G401 (cell line): ENCODE measurements around the gene GFRA3. TPM values are rescaled to one million over a fixed set of nuclear protein-coding genes. Genes with fewer than 3 reads are reported as not detected.
"Not testable (repeated sequence)": the region's sequence is repeated elsewhere in the genome, so short reads cannot be mapped to it uniquely, and the experiment has no call there.

ENCODE experiments used
- DNase-seq: peaks from one replicate; pipeline ENCODE4 v3.0.0-alpha.2; 2015; ENCODE audit warnings: low spot score
- in situ Hi-C: cut with HindIII; loops from 2 replicates; pipeline ENCODE4 v1.10.0; 2016; ENCODE audit warnings: low sequenced_read_pairs, mixed read lengths
- total RNA-seq: library from RNA; depleted of rRNA; stranded (reverse); fragments of >200 nt; shearing (Covaris generic); gene quantifications from 2 replicates; pipeline ENCODE4 v1.2.3, GENCODE V29; 2014

Gene GFRA3
- total RNA-seq, 1 experiment from 2014 or later, result not detected

DNA sequence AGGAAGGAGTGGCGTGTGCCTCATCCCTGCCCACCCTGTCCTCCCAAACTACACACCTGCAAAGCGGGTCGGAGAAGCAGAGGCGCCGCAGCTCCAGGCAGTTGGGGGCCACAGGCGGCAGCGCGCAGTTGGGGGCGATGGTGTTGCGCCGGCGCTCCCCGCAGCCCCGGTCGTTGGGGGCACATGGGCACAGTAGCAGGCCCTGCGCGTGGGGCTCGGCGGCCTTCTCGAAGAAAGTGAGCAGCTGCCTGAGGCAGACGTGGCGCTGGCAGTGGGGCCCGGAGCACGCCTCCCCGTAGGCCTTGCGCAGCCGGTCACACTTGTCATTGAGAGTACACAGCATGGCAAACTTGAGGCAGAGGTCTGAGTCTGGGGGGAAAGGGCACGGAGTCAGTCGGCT lies 16.8 kb downstream of the GFRA3 start:
- in situ Hi-C loops, result no loop called here
- no peak for DNase-seq

DNA sequence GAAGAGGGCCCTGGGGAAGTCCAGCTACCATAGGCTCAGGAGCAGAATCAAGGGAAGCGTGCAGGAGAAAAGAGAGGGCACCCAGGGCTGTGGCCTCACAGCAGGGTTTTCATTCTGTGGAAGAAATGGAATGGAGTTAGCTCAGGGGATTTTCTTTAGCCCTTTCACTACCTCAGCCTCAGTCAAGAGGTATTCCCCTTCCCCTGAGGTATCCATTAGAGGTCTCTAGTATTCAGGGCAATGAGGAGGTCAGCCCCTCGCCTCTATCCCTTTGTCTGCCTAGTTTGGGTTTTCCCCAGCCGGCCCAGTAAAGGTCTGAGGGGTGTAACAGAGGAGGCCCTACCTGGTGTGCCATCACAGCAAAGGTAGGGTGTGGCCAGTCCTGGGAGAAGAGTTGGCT lies 21.5 kb downstream of the GFRA3 start:
- in situ Hi-C loops, result no loop called here
- no peak for DNase-seq

DNA sequence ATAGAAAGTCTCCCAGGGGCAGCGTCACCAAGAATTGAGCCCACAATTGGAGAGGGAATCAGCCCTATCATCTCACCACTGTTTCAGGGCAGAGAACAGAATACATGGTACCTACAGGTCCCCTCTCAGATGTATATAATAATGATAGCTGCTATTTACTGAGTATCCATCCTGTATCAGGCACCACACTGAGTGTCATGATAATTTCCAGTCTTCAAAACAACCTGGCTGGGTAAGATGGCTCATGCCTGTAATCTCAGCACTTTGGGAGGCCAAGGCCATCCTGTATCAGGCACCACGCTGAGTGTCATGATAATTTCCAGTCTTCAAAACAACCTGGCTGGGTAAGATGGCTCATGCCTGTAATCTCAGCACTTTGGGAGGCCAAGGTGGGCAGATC lies 26.6 kb downstream of the GFRA3 start:
- in situ Hi-C loops, DNase-seq: not testable (repeated sequence)

DNA sequence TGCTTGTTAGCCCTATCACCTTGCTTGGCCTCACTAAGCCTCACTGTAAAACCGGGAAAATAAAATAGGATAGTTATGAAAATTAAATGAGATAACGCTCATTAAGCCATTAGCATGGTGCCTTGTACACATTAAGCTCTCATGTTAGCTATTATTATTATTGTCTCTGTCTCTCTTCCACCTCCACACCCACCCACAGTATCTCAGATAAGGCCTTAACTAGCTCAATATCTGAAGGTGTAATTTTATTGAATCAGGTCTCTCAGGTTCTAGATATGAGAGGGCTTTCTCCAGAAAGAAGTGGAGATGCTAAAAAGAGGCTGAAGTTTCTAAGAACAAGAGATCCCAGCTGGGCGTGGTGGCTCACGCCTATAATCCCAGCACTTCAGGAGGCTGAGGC lies 27.6 kb downstream of the GFRA3 start:
- in situ Hi-C loops, result no loop called here
- DNase-seq, result no peak

GRCh38 chr5:138246334-138246733 lies 28.1 kb downstream of the GFRA3 start:
- in situ Hi-C loops, result no loop called here
- DNase-seq, result no peak

- in situ Hi-C loops, result no loop called here
- DNase-seq, result no peak
These were observed 28.7 kb downstream of the GFRA3 start for GRCh38 chr5:138245717-138246116.

- in situ Hi-C loops, result no loop called here
- DNase-seq, result no peak
These were observed 30.6 kb downstream of the GFRA3 start for GRCh38 chr5:138243794-138244193.

DNA sequence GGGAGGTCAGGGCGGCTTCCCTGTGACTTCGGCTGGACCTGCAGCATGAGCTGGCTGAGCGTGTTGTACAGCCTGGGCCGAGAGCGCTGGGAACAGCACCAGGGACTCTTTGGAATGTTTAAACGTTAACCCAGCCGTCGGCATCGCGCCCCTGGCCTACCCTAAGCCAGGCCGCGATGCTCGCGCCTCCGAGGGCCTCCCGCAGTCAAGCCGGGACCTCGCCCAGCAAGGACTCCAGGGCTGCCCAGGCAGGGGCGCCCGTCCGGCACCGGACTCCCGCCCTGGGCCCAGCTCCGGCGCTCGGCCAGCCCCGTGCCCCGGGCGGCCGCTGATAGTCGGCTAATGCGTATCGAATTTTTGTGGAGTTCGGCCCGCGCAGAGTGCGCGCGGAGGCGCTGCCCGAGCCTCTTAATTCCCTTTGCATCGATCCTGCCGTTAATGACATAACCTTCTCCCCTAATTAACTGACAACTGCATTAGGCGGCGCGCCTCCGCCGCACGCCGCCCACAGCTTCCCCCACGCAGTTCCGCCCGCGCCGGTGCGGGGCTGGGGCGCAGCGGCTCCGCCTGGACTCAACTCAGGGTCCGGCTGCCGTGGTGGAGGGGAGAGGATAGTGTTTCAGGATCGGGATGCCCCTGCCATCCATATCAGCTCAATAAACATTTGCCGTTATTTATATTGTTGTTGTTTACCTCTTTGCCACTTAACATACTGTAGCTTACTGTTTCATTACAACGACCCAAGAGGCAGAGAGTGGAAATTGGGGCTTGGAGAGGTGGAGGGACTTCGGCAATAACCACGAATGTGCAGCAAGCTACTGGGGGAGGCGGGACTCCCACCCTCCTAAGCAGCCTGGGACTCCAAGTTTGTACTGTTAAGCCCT lies 32.5 kb downstream of the GFRA3 start:
- DNase-seq, result peak; percentile 55
- in situ Hi-C loops, result no loop called here

GRCh38 chr5:138240650-138241385 lies 33.6 kb downstream of the GFRA3 start:
- DNase-seq, result no peak
- in situ Hi-C loops, result no loop called here

DNA sequence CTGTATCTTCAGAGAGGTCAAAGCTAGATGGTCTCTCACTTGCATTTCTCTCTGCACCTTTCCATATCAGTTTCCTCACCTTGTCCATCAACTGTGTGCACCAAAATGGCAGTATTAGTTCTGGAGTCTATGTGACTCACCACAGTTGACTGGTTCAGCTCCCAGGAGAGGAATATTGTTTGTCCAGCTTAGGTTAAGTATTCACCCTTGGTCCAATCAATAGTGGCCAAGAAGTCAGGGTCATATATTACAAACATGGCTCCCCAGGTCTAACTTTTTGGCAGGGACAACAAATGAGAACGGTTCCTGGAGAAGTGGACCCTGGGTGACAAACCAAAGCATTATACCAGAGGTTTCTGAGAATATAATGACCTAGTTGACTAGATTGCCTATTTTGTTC lies 36.4 kb downstream of the GFRA3 start:
- in situ Hi-C loops, result no loop called here
- DNase-seq, result no peak

GRCh38 chr5:138234651-138235050 lies 39.8 kb downstream of the GFRA3 start:
- no peak for DNase-seq
- in situ Hi-C loops, result no loop called here

DNA sequence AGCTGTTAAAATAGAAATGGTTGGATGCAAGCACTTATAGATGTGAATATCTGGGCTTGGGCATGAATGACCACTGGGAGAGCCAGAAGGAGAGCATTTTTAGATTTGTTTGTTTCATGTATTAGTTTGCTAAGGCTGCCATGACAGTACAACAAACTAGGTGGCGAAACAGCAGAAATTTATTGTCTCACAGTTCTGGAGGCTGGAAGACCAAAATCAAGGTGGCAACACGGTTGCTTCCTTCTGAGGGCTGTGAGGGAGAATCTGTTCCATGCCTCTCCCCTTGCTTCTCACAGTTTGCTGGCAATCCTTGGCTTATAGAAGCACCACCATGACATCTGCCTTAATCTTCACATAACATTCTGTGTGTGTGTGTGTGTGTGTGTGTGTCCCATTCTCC lies 41.1 kb downstream of the GFRA3 start:
- in situ Hi-C loops, result no loop called here
- DNase-seq, result no peak

DNA sequence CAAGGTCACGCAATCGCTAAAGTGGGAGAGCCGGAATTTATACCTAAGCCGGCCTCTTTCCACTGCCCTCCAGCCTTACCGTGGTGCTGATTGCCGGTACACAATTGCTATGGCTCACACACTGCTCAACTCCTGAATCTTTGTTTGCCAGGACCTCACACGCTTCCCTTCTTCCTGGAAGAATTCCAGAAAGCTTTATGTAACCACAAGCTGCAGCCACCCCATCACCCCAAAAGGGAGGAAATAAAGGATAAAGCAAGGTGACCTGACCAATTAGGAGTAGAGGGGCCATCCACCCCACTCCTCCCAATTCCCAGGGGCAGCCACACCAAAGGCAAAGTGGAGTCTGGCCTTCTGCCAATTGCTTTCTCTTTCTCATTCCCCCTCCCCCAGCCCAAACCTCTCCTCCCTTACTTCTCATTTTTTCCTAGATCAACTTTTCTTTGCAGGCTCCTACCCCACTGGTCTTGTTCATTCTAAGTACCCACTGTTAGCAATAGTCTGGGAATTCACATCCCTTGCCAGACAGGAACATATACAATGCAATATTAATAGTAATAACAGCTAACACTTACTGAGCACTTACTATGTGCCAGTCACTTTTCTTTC lies 43.3 kb downstream of the GFRA3 start:
- DNase-seq, result no peak

GRCh38 chr5:138230261-138230660 lies 44.2 kb downstream of the GFRA3 start:
- DNase-seq, result no peak
- in situ Hi-C loops, result no loop called here

More for the DNA sequence above, 43.3 kb downstream of the GFRA3 start:
- in situ Hi-C loops, result no loop called here

- no peak for DNase-seq
- in situ Hi-C loops, result no loop called here
These were observed 45.0 kb downstream of the GFRA3 start for GRCh38 chr5:138229387-138229786.

- in situ Hi-C loops, result no loop called here
- no peak for DNase-seq
These were observed 47.5 kb downstream of the GFRA3 start for GRCh38 chr5:138226910-138227309.

- in situ Hi-C loops, result no loop called here
- DNase-seq, result no peak
These were observed 49.7 kb downstream of the GFRA3 start for GRCh38 chr5:138224712-138225111.

DNA sequence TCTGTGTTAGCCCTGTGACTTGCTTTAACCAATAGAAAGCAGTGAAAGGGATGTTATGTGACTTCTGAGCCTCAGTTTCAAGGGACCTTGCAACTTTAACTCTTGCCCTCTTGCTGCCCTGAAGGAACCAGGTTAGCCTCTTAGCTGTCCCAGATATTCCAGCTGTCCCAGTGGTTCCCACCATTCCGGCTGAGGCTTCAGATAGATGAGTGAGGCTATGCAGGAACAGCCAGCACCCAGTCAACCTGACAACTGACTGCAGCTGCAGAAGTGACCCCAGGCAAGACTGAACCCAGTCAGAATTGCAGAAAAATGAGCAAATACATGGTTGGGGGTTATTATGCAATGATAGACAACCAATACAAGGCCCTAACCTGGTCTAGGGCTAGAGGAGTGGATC lies 50.9 kb downstream of the GFRA3 start:
- in situ Hi-C loops, result no loop called here
- DNase-seq, result no peak

GRCh38 chr5:138216799-138217198 lies 57.6 kb downstream of the GFRA3 start:
- in situ Hi-C loops, result no loop called here
- no peak for DNase-seq
